ENCODE data around the gene SMG6.
A peak's percentile ranks its signal among the peaks of the same experiment; 100 is the strongest.
"Not testable (repeated sequence)": the region's sequence is repeated elsewhere in the genome, so short reads cannot be mapped to it uniquely, and the experiment has no call there.

Gene SMG6

GRCh38 chr17:2266865-2267228 lies 36.7 kb downstream of the SMG6 start:
- no peak for TF ChIP-seq CTCF (IDR thresholded peaks at IDR 0.05; ENCODE audit: control extremely low read depth, extremely low read depth, low read depth, missing control alignments)
- no peak for DNase-seq (ENCODE audit: extremely low spot score)
- POLR2A ChIA-PET: interaction anchor here (1.2 kb wide), 1 partner anchor 180 kb away, joined by 3 read pairs; no protein-coding TSS in a partner anchor

GRCh38 chr17:2266045-2266864 lies 37.3 kb downstream of the SMG6 start:
- ChIA-PET CTCF (interaction anchor here (1.1 to 7.6 kb wide), 6 partner anchors 9 to 210 kb away, joined by 3 to 70 read pairs (median 17); partner anchors contain the start of gene HIC1), POLR2A (interaction anchor here (1.1 to 1.2 kb wide), 2 partner anchors 30 to 179 kb away, joined by 3 read pairs; no protein-coding TSS in a partner anchor)
- no peak for TF ChIP-seq CTCF (IDR thresholded peaks at IDR 0.05; ENCODE audit: control extremely low read depth, extremely low read depth, low read depth, missing control alignments)
- DNase-seq (ENCODE audit: extremely low spot score): peak; percentile 55

More at GRCh38 chr17:2266865-2267228, 36.7 kb downstream of the SMG6 start:
- CTCF ChIA-PET: interaction anchor here (1.1 to 7.6 kb wide), 6 partner anchors 9 to 211 kb away, joined by 3 to 70 read pairs (median 17); partner anchors contain the start of gene HIC1

GRCh38 chr17:2265166-2265565 lies 38.4 kb downstream of the SMG6 start:
- CTCF ChIA-PET: interaction anchor here (0.8 to 7.6 kb wide), 9 partner anchors 8 to 209 kb away, joined by 3 to 70 read pairs (median 10); partner anchors contain the start of gene HIC1
- POLR2A ChIA-PET: interaction anchor here (0.7 to 1.5 kb wide), 5 partner anchors 11 to 530 kb away, joined by 3 to 8 read pairs (median 3); no protein-coding TSS in a partner anchor
- DNase-seq (ENCODE audit: extremely low spot score): not testable (repeated sequence)

- no peak for TF ChIP-seq CTCF (IDR thresholded peaks at IDR 0.05; ENCODE audit: control extremely low read depth, extremely low read depth, low read depth, missing control alignments)
- DNase-seq (ENCODE audit: extremely low spot score): no peak
- ChIA-PET CTCF (interaction anchor here (0.7 to 7.6 kb wide), 15 partner anchors 11 to 208 kb away, joined by 3 to 70 read pairs (median 3); partner anchors contain the start of gene HIC1), POLR2A (interaction anchor here (0.7 to 1.5 kb wide), 4 partner anchors 10 to 529 kb away, joined by 3 to 8 read pairs (median 4); no protein-coding TSS in a partner anchor)
Measured at GRCh38 chr17:2264067-2264860, 39.3 kb downstream of the SMG6 start.

- CTCF ChIA-PET: interaction anchor here (0.7 to 7.6 kb wide), 11 partner anchors 10 to 207 kb away, joined by 3 to 70 read pairs (median 4); partner anchors contain the start of gene HIC1
- TF ChIP-seq CTCF (IDR thresholded peaks at IDR 0.05; ENCODE audit: control extremely low read depth, extremely low read depth, low read depth, missing control alignments): no peak
Measured at GRCh38 chr17:2263183-2264066, 40.2 kb downstream of the SMG6 start.

GRCh38 chr17:2262135-2262587 lies 41.4 kb downstream of the SMG6 start:
- no peak for DNase-seq (ENCODE audit: extremely low spot score)
- CTCF ChIA-PET: interaction anchor here (0.8 to 7.6 kb wide), 4 partner anchors 18 to 206 kb away, joined by 3 to 70 read pairs (median 27); partner anchors contain the start of gene HIC1
- POLR2A ChIA-PET: no interaction called here
- TF ChIP-seq CTCF (IDR thresholded peaks at IDR 0.05; ENCODE audit: control extremely low read depth, extremely low read depth, low read depth, missing control alignments): no peak

More at GRCh38 chr17:2263183-2264066, 40.2 kb downstream of the SMG6 start:
- no peak for DNase-seq (ENCODE audit: extremely low spot score)
- POLR2A ChIA-PET: interaction anchor here (0.6 kb wide), 1 partner anchor 183 kb away, joined by 3 read pairs; no protein-coding TSS in a partner anchor

All from GM10248 (cell line).